IPS-20b (cell line): ENCODE results near the gene EPN1.

Experiments used
- H3K27ac ChIP-seq: one replicate; pipeline ENCODE4 v1.5.1; 2013; ENCODE audit warnings: low read length
- H3K27me3 ChIP-seq: 2 replicates; pipeline ENCODE4 v1.6.1; 2013; ENCODE audit warnings: mild to moderate bottlenecking, low read length, inconsistent platforms; ENCODE audit not compliant: insufficient read depth
- H3K36me3 ChIP-seq: 2 replicates; pipeline ENCODE4 v1.6.1; 2013; ENCODE audit warnings: low read depth, mild to moderate bottlenecking, inconsistent platforms, low read length, moderate library complexity; ENCODE audit not compliant: insufficient read depth
- H3K4me1 ChIP-seq: 2 replicates; pipeline ENCODE4 v1.6.1; 2013; ENCODE audit warnings: mild to moderate bottlenecking, control low read depth, inconsistent platforms, low read length, moderate library complexity; ENCODE audit not compliant: insufficient read depth
- H3K4me3 ChIP-seq: 2 replicates; pipeline ENCODE4 v1.5.1; 2013; ENCODE audit warnings: mild to moderate bottlenecking, low read length, inconsistent platforms
- H3K9ac ChIP-seq: 2 replicates; pipeline ENCODE4 v1.6.1; 2013; ENCODE audit warnings: low read depth, mild to moderate bottlenecking, inconsistent platforms, low read length, moderate library complexity
- H3K9me3 ChIP-seq: 2 replicates; pipeline ENCODE4 v1.6.1; 2013; ENCODE audit warnings: mild to moderate bottlenecking, low read depth, low read length, inconsistent platforms; ENCODE audit not compliant: insufficient read depth

Gene EPN1

GRCh38 chr19:55648585-55649267, 26.3 kb upstream of the EPN1 start:
- H3K27ac ChIP-seq = no peak overlapping the region
- H3K4me1 ChIP-seq = no peaks in the 10 kb centered on the region; the same call in 1 of the 2 replicates
- peak overlapping the region; percentile 75 for H3K9ac ChIP-seq
- peak overlapping the region; percentile 81 for H3K4me3 ChIP-seq
- no peaks in the 10 kb centered on the region for H3K9me3 ChIP-seq
- peaks cover 15% of the 10 kb centered on the region for H3K36me3 ChIP-seq
- H3K27me3 ChIP-seq = no peaks in the 10 kb centered on the region

GRCh38 chr19:55649268-55650125, 25.5 kb upstream of the EPN1 start:
- Histone ChIP-seq H3K4me3 (no peak overlapping the region), H3K9me3 (no peaks in the 10 kb centered on the region), H3K4me1 (no peaks in the 10 kb centered on the region; the same call in 1 of the 2 replicates), H3K27me3 (no peaks in the 10 kb centered on the region), H3K9ac (no peak overlapping the region), H3K27ac (no peak overlapping the region), H3K36me3 (peaks cover 13% of the 10 kb centered on the region)

GRCh38 chr19:55650126-55650557, 24.9 kb upstream of the EPN1 start:
- no peaks in the 10 kb centered on the region; the same call in 1 of the 2 replicates for H3K4me1 ChIP-seq
- H3K36me3 ChIP-seq = peaks cover 7% of the 10 kb centered on the region
- H3K9me3 ChIP-seq = no peaks in the 10 kb centered on the region
- H3K27me3 ChIP-seq = no peaks in the 10 kb centered on the region
- H3K27ac ChIP-seq = no peak overlapping the region
- H3K4me3 ChIP-seq = no peak overlapping the region
- H3K9ac ChIP-seq = no peak overlapping the region

- Histone ChIP-seq H3K4me3 (no peak overlapping the region), H3K9ac (no peak overlapping the region), H3K9me3 (no peaks in the 10 kb centered on the region), H3K27ac (no peak overlapping the region), H3K36me3 (peaks cover under 1% of the 10 kb centered on the region), H3K4me1 (no peaks in the 10 kb centered on the region; the same call in 1 of the 2 replicates), H3K27me3 (no peaks in the 10 kb centered on the region)
Observed at GRCh38 chr19:55650602-55651230, 24.3 kb upstream of the EPN1 start.

- H3K9me3 ChIP-seq = no peaks in the 10 kb centered on the region
- no peak overlapping the region for H3K4me3 ChIP-seq
- H3K36me3 ChIP-seq = no peaks in the 10 kb centered on the region
- H3K27me3 ChIP-seq = no peaks in the 10 kb centered on the region
- H3K27ac ChIP-seq = no peak overlapping the region
- peaks cover under 1% of the 10 kb centered on the region; the same call in 1 of the 2 replicates for H3K4me1 ChIP-seq
- no peak overlapping the region for H3K9ac ChIP-seq
Observed at GRCh38 chr19:55651236-55651635, 23.8 kb upstream of the EPN1 start.

GRCh38 chr19:55652311-55653128, 22.5 kb upstream of the EPN1 start:
- no peak overlapping the region; the same call in 1 of the 2 replicates for H3K9ac ChIP-seq
- no peak overlapping the region for H3K27ac ChIP-seq
- peaks cover 10% of the 10 kb centered on the region for H3K36me3 ChIP-seq
- peaks cover 13% of the 10 kb centered on the region for H3K4me1 ChIP-seq
- H3K4me3 ChIP-seq = peak overlapping the region; percentile 84; the same call in 1 of the 2 replicates
- no peaks in the 10 kb centered on the region for H3K27me3 ChIP-seq
- no peaks in the 10 kb centered on the region for H3K9me3 ChIP-seq

- peak overlapping the region; percentile 97 for H3K9ac ChIP-seq
- no peaks in the 10 kb centered on the region for H3K27me3 ChIP-seq
- H3K36me3 ChIP-seq = peaks cover 14% of the 10 kb centered on the region
- peaks cover 18% of the 10 kb centered on the region for H3K4me1 ChIP-seq
- H3K4me3 ChIP-seq = peak overlapping the region; percentile 84
- H3K9me3 ChIP-seq = no peaks in the 10 kb centered on the region
- peak overlapping the region; percentile 93 for H3K27ac ChIP-seq
Observed at GRCh38 chr19:55653651-55654322, 21.2 kb upstream of the EPN1 start.

GRCh38 chr19:55654323-55654867, 20.6 kb upstream of the EPN1 start:
- H3K36me3 ChIP-seq = peaks cover 17% of the 10 kb centered on the region
- H3K27me3 ChIP-seq = no peaks in the 10 kb centered on the region
- no peaks in the 10 kb centered on the region for H3K9me3 ChIP-seq
- H3K27ac ChIP-seq = peak overlapping the region; percentile 93
- H3K4me3 ChIP-seq = peak overlapping the region; percentile 84
- peak overlapping the region; percentile 97 for H3K9ac ChIP-seq
- H3K4me1 ChIP-seq = peaks cover 18% of the 10 kb centered on the region

- no peaks in the 10 kb centered on the region for H3K9me3 ChIP-seq
- peak within 1 kb of the TSS; percentile 97 for H3K4me3 ChIP-seq
- peaks cover 24% of the 10 kb centered on the region for H3K36me3 ChIP-seq
- peak within 1 kb of the TSS; percentile 93 for H3K27ac ChIP-seq
- peaks cover 18% of the 10 kb centered on the region for H3K4me1 ChIP-seq
- H3K27me3 ChIP-seq = no peaks in the 10 kb centered on the region
- H3K9ac ChIP-seq = peak within 1 kb of the TSS; percentile 98
Observed at GRCh38 chr19:55654868-55655647, 20.0 kb upstream of the EPN1 start, which contains the start of gene U2AF2. Gene U2AF2, plus strand, starts transcription at chr19:55655035. Its CDS starts 70 bp downstream, at chr19:55655105.

- peak overlapping the region; percentile 98 for H3K9ac ChIP-seq
- peak overlapping the region; percentile 58 for H3K27ac ChIP-seq
- no peaks in the 10 kb centered on the region for H3K27me3 ChIP-seq
- peaks cover 30% of the 10 kb centered on the region for H3K36me3 ChIP-seq
- peaks cover 18% of the 10 kb centered on the region for H3K4me1 ChIP-seq
- peak overlapping the region; percentile 97 for H3K4me3 ChIP-seq
- H3K9me3 ChIP-seq = no peaks in the 10 kb centered on the region
Observed at GRCh38 chr19:55655648-55656040, 19.4 kb upstream of the EPN1 start.
